ENCODE results near the gene BRINP1.

Gene BRINP1

DNA sequence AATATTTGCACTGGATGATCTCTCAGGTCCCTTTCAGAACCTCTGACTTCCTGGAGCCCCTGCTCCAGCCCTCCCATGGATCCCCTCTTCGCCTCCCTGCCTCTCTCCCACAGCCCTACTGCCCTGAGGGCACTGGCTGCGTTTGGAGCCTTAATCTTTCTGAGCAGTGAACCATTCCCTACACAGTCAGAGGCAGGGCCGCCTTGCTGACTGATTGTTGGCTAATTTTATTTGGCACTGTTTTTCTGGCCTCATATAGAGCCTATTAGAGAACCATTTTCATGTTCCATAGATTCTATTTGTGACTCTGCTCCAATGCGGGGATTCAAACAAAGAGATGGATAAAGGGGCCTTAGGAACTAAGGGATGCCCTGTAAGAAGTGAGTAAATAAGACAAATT is 91.1 kb downstream of the BRINP1 start:
- no peak for DNase-seq (ENCODE audit: low spot score)

- DNase-seq (ENCODE audit: low spot score), result no peak
These were observed 95.1 kb downstream of the BRINP1 start for GRCh38 chr9:119273984-119274665.

DNA sequence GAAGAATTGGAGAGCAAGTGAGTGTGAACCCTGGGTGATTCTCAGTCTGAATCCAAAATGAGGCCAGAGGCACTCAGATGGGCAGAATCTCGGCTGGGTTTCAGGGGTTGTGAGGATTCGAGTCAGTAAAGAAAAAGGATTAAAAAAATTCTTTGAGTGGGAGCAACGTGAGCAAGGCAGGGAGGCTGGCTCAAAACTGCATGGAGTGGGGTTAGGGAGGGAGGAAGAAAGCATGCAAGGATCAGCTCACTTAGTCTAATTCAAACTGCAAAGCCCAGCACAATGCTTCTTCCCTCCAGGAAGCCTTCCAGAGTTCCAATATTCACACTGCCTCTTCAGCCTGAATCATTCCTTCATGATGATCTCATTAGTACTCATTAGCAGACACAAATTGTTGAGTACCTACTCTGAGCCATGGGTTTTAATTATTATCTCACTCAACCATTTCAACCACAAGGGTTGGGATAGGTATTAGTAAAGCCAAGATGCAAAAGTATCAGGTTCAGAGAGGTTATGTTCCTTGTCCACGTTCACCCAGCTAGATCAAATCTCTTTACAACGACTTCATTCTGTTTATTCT is 95.8 kb downstream of the BRINP1 start:
- no peak for DNase-seq (ENCODE audit: low spot score)

GRCh38 chr9:119272500-119273211 is 96.6 kb downstream of the BRINP1 start:
- no peak for DNase-seq (ENCODE audit: low spot score)

DNA sequence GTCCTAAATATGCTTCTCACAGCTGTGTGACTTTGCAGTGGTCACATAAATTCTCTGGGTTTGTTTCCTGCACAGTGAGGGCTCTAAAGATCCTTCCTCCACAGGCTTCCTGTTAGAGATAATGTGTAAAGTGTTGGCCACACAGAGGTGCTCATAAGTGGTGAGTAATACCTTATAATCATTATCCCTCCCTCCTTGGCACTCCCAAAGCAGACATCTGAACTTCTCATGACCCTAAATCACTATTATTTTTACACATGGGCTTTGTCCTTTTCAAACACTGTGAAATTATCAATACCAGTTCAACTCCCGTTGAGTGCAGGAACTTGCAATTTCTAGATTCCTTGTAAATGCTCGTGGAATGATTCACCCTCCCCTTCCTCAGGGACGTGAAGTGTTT is 100.2 kb downstream of the BRINP1 start:
- no peak for DNase-seq (ENCODE audit: low spot score)

- no peak for DNase-seq (ENCODE audit: low spot score)
These were observed 105.1 kb downstream of the BRINP1 start for GRCh38 chr9:119264165-119264564.

- no peak for DNase-seq (ENCODE audit: low spot score)
These were observed 111.6 kb downstream of the BRINP1 start for GRCh38 chr9:119257592-119257991.

DNA sequence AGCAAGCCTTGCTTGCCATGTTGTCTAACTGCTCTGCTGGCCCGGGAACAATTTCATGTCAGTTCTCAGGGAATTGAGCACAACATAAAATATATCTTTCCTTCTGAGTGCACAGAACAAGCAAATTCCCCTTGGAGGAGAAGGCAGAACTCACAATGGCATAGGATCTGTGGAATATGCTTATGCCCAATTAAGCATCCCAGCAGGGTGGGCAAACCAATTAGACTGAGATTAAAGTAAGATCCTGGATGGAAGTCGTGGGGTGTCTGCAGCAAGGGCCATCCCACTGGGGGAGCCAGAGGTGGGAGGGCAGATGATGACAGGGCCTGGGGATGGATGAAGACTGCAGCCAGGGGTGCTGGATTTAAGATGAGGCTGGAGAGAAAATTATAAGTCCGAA is 114.1 kb downstream of the BRINP1 start:
- no peak for DNase-seq (ENCODE audit: low spot score)

DNA sequence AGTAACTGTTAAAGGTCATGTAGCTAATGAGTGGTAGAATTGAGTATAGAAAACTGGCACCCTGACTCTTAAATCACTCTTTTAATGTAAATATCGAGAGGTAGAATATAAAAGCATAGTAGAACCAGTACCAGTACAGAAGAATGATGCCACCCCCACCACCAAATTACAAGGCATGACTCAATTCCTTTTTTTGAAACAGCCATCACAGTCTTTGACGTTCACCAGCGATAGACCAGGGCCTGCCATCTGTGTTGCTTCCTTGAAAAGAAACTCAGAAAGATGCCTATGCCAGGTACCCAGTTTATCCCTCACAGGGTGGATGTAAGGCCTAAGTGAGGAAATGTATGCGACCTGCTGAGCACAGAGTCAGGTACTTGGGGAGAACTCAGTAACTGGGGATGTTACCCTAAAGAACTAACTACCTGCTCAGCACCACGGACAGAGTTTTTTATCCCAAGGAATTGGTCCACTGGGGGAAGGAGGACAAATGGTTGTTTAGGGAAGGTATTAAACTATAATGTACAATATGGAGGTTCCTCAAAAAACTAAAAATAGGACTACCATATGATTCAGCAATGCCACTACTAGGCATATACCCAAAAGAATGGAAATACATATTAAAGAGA is 116.5 kb downstream of the BRINP1 start:
- no peak for DNase-seq (ENCODE audit: low spot score)

- no peak for DNase-seq (ENCODE audit: low spot score)
These were observed 117.3 kb downstream of the BRINP1 start for GRCh38 chr9:119251936-119252335.

DNA sequence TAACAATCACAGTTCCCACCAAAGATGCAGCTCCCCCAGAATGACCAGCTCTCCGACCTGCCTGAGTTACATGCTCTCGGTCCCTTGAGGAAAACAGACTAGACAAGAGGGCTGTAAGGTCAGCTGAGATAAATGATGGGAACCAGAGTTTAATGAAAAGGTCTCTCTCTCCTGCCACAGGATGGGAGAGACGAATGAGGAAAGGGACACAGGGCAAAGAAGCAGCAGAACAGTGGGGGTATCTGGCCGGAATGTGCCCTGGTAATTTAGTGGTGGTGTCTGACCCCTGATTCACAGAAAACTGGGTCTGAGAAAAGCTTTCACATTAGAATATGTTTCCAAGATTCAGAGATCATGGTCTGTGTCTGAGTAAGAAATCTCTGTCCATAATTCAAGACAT is 118.5 kb downstream of the BRINP1 start:
- DNase-seq (ENCODE audit: low spot score), result no peak

DNA sequence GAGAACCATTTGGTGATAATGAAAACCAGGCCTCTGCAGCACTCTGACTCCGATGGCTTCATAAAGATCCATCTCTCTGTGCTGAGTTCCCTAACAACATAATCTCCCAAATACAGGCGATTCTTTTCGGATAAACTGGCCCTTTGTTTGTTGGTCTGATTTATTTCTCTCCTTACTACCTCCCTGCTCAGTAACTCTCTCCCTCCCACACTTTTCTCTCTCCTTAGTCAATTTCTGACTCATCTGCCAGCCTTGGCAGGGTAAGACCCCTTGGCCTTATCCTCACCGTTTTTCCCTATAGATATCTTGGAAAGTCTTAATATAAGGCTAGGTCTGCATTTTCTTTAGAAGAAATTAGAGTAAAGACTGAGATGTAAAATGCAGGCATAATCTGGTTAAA is 128.7 kb downstream of the BRINP1 start:
- DNase-seq (ENCODE audit: low spot score), result no peak

- no peak for DNase-seq (ENCODE audit: low spot score)
These were observed 134.6 kb downstream of the BRINP1 start for GRCh38 chr9:119234636-119235035.

GRCh38 chr9:119227422-119227821 is 141.8 kb downstream of the BRINP1 start:
- DNase-seq (ENCODE audit: low spot score), result no peak

DNA sequence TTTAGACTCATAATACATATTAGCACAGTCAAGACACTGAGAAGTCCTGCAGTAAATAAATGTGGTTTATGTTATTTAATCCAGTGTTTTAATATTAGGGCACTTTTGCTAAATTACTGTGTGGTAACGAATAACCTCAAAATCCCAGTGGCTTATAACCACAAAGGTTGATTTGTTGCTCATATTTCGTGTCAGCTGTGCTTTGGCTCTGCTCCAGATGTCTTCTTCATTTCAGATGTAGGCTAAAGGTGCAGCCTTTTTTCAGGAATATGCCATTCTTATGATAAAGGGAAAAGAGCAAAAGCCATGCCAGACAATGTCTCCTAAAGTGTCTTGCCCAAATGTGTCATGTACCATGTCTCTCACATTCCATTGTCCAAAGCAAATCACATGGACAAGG is 144.8 kb downstream of the BRINP1 start:
- DNase-seq (ENCODE audit: low spot score), result no peak

DNA sequence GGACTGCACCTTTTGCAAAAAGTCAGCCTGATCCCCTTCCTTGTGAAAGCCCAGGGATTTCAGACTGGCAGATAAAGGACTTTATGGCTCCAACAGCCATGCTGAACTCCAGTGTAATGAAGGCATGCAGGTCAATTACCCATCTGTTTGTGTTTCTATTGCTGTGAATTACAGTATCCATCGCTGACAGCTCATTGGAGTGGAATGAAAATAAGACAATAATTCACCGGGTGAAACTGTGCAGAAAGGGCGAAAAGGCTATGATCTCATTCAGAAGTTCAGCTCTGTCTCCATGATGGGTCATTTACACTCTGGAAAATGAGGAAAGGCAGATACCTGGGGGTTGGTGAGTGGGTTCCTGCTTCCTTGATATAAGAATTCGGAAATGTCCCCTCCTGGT is 148.0 kb downstream of the BRINP1 start:
- no peak for DNase-seq (ENCODE audit: low spot score)

DNA sequence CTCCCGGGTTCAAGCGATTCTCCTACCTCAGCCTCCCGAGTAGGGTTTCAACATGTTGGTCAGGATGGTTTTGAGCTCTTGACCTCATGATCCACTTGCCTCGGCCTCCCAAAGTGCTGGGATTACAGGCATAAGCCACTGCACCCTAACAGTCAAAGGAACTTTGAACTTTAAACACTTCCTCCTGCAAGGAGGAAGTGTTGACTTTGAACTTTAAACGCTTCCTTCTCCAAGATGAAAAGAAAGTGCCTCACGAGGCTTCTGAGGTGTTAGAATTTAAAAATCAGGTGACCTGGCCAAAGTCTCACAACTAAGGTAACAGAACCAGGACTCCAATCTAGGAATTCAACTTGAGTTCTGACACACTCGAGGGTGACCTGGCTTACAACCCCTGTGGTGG is 150.9 kb downstream of the BRINP1 start:
- no peak for DNase-seq (ENCODE audit: low spot score)

GRCh38 chr9:119216651-119217331 is 152.4 kb downstream of the BRINP1 start:
- no peak for DNase-seq (ENCODE audit: low spot score)

- DNase-seq (ENCODE audit: low spot score), result no peak
These were observed 153.6 kb downstream of the BRINP1 start for GRCh38 chr9:119215651-119216050.

DNA sequence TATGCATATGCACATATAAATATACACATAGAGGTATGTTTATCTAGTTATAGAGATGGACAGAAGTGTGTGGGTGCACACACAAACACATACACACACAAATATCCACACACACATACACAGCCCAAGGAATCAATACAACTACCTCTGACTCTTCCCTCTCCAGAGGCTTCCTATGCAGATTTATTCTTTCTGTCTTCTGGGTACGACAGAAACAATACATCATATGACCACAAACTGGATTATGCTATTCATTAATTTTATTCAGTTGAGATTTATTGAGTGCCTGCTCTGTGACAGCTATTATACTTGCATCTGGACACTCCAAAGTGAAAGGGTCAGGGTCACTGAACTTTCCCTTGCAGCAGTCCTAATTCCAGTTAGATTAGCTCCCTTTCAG is 155.8 kb downstream of the BRINP1 start:
- no peak for DNase-seq (ENCODE audit: low spot score)

DNA sequence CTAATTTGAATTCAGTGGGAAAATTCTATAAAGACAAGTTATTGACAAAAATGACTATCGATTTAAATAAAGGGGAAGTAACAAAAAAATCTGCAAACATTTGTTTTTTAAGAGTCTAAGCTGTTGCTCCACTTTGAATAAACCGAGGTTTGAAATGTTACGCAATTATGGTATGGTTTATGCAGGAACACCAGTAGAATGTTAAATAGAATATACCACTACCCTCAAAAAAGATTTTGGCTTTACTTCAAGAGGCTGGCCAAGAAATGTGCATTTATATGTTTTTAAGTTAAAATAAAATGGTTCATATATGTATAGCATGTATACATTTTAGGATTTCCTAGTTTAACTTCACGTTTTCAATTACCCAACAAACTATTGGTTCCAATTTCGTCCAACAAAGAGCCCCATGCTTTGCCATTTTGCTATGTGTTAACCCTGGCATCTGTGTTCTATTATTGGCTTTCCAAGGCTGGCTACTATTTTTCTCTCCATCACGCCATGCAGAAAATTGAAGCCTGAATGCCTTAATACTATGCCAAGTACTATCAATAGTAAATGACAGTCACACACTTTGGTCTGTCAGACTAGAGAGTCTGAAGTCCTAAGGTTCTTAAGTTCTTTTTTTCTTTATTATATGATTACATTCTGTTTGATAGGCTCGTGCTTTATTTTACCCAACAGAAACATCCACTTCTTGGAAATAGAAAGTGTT is 171.2 kb downstream of the BRINP1 start:
- no peak for DNase-seq (ENCODE audit: low spot score)

GRCh38 chr9:119195521-119195920 is 173.7 kb downstream of the BRINP1 start:
- no peak for DNase-seq (ENCODE audit: low spot score)
